GM21528 (cell line): Measurements from ENCODE around the gene TUBA1C.
"Not testable (repeated sequence)": the region's sequence is repeated elsewhere in the genome, so short reads cannot be mapped to it uniquely, and the experiment has no call there.

Source experiments
- ATAC-seq: cut with Tn5 transposase; IDR thresholded peaks from one replicate; pipeline ENCODE4 v1.9.1; 2021; ENCODE audit warnings: mild to moderate bottlenecking, moderate library complexity; ENCODE audit not compliant: unreplicated experiment, low FRiP score

TUBA1C gene

GRCh38 chr12:49253033-49253623 lies 11.8 kb upstream of the TUBA1C start:
- ATAC-seq = no peak

DNA sequence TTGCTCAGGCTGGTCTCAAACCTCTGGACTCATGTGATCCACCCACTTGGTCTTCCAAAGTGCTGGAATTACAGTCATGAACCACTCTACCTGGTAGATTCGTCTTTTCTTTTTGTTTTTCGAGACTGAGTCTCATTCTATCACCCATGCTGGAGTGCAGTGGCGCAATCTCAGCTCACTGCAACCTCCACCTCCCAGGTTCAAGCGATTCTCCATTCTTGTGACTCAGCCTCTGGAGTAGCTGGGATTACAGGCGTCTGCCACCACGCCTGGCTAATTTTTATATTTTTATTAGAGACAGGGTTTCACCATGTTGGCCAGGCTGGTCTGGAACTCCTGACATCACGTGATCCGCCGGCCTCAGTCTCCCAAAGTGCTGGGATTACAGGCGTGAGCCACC lies 9.4 kb upstream of the TUBA1C start:
- not testable (repeated sequence) for ATAC-seq

DNA sequence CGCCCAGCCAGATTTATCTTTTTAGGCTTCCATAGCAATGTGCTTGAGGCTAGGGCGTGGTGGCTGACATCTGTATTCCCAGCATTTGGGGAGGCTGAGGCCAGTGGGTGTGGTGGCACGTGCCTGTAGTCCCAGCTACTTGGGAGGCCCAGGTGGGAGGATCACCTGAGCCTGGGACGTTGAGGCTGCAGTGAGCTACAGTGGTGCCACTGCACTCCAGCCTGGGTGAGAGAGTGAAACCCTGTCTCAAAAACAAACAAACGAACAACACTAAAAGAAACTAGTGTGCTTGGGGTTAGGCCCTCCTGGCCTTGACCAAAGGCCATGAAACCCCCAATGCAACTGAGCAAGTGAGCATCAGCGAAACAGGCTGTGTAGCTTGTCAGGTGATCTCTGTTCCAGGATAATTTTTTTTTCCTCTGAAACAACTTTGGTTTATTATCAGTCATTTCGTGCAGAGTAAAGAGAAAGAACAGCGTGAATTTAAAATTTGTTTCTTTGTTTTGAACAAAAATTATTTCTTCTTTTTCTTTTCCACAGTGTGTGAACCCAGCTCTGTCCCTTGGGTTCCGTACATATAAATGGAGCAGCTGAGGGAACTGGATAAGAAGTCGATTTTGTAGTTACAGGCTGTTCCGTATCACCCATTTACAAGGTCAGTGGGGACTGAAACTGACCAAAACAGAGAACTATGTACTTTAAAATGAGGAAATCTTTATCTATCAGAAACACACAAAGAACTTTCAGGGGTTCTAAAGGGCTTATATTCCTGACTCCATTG lies 8.8 kb upstream of the TUBA1C start:
- no peak for ATAC-seq

- not testable (repeated sequence) for ATAC-seq
Measured at GRCh38 chr12:49257508-49258184, 7.2 kb upstream of the TUBA1C start.

GRCh38 chr12:49259452-49259851 lies 5.4 kb upstream of the TUBA1C start:
- no peak for ATAC-seq

DNA sequence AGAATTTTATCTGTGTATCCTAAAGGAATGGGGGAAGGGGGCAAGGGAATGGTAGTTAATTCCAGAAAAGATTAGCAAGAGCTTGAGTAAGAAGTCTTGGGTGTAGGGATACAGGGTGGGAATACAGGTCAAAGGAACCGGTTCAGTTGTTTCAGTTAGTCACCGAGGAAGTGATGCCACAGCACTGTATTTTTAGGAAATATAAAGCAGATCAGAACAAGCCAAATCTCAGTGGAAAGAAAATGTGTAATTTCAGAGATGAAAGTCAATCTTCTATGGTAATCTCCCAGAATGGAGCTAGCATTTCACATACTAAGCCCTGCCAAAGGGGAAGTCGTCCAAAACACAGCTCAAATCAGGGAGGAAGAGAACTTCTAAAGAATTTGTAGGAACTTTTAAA lies 4.7 kb upstream of the TUBA1C start:
- no peak for ATAC-seq

- ATAC-seq = no peak
Measured at GRCh38 chr12:49260571-49261363, 4.1 kb upstream of the TUBA1C start.

DNA sequence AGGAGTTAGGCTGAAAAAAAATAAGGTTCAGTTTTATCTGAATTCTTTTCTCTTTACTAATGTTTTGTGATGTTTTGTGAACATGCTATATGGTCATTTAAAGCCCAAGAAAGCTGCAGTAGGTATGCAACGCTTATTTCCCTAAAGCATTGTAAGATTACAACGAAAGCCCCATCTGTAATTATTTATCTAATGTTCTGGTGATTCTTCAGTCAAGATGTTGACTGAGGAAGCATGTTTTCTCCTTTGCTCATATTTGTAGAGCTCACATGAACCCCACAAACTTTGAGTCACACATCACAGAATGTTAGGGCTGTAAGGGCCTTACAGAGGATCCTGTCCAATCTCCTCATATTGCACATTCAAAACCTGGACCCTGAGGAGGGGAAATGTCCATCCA lies 3.2 kb upstream of the TUBA1C start:
- no peak for ATAC-seq

GRCh38 chr12:49263400-49263763 lies 1.5 kb upstream of the TUBA1C start:
- ATAC-seq = no peak

GRCh38 chr12:49264466-49264872 lies 413 bp upstream of the TUBA1C start:
- peak; percentile 30 for ATAC-seq

- ATAC-seq = not testable (repeated sequence)
Measured at GRCh38 chr12:49269191-49269590, 4.3 kb downstream of the TUBA1C start.

GRCh38 chr12:49272790-49273725 lies 8.2 kb downstream of the TUBA1C start:
- ATAC-seq = no peak

- no peak for ATAC-seq
Measured at GRCh38 chr12:49273726-49274395, 9.0 kb downstream of the TUBA1C start.

- no peak for ATAC-seq
Measured at GRCh38 chr12:49274396-49275069, 9.7 kb downstream of the TUBA1C start.

DNA sequence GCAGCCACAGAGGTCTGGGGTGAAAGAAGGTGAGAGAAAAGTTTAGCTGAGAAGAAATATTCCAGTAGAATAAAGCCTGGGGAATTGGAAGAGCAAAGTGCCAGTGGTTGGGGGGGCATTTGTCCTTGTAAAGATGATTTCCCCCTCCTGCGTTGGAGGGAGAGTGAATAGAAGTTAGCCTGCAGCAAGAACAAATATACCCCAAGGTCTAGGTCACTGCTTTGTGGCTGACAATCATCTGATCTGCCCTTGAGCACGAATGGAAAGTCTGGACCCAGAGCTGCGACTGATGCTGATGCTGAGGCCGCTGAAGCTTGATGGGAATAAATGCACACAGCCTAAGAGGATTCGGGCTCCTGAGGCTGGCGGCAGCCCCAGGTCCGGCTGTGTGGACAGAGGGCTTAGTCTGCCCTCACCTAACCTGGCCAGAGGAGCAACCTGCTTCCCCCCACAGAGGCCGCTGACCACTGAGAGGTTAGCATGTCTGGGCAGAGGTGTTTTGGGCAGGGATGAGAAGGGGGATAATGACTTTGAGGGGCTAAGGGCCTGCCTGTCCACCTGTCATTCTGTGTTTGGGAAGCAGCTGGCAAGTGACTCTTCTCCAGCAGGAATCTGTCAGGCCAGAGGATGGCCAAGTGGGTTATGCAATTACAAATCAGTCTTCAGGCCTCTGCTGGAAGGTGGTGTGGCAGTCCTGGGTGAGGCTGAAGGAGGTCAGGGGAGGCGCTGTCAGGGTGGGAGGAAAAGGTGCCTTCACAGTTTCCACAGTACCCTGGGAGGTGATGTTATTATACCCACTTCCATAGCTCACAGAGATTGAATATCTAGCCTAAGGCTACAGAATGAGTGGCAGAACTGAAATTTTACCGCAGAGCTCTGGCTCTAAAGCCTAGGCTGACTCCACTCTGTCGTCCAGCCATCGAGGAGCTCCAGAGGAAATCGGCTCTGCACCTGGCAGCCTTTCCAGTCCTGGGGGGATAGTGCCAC lies 11.7 kb downstream of the TUBA1C start:
- ATAC-seq = no peak

- no peak for ATAC-seq
Measured at GRCh38 chr12:49277466-49277865, 12.6 kb downstream of the TUBA1C start.

- no peak for ATAC-seq
Measured at GRCh38 chr12:49279706-49280159, 14.9 kb downstream of the TUBA1C start.
